IgD-negative memory B cell (primary cell): ENCODE data around the gene NAT10. TPM values are rescaled to one million over a fixed set of nuclear protein-coding genes. Genes with fewer than 3 reads are reported as not detected.
"Not testable (repeated sequence)": the region's sequence is repeated elsewhere in the genome, so short reads cannot be mapped to it uniquely, and the experiment has no call there.

ENCODE experiments used
- H3K27ac Mint-ChIP-seq, 3 donors: one replicate each; pipeline ENCODE4 v1.8.0; 2020 to 2022; ENCODE audit warnings: mild to moderate bottlenecking in 3 of 3, mixed read lengths in 3 of 3, moderate library complexity in 1 of 3
- H3K27me3 Mint-ChIP-seq: one replicate; pipeline ENCODE4 v1.8.0; 2021; ENCODE audit warnings: mixed read lengths
- H3K36me3 Mint-ChIP-seq: one replicate; pipeline ENCODE4 v1.8.0; 2020; ENCODE audit warnings: mild to moderate bottlenecking, mixed read lengths
- H3K4me1 Mint-ChIP-seq, 3 donors: one replicate each; pipeline ENCODE4 v1.8.0; 2020 to 2022; ENCODE audit warnings: mixed read lengths in 3 of 3, mild to moderate bottlenecking in 1 of 3
- H3K4me3 Mint-ChIP-seq, 4 donors: one replicate each; pipeline ENCODE4 v1.8.0; 2020 to 2022; ENCODE audit warnings: mild to moderate bottlenecking in 4 of 4, mixed read lengths in 4 of 4, moderate library complexity in 3 of 4
- H3K9me3 Mint-ChIP-seq, 3 donors: one replicate each; pipeline ENCODE4 v1.8.0; 2020 to 2021; ENCODE audit warnings: mixed read lengths in 3 of 3, mild to moderate bottlenecking in 1 of 3
- polyA plus RNA-seq: library from polyadenylated mRNA; unstranded; fragments of 300-500 nt; fragmentation: Illumina TruSeq; gene quantifications from one replicate; pipeline ENCODE4 v1.2.3, GENCODE V29; 2021

The NAT10 gene
- polyA plus RNA-seq, 1 donor from 2014 or later, result 35.7 TPM

GRCh38 chr11:34180040-34180813 lies 74.8 kb downstream of the NAT10 start:
- Mint-ChIP-seq H3K27ac (no peak overlapping the region), H3K27me3 (no peaks in the 10 kb centered on the region), H3K4me1 (peaks cover 0 to 6% (median 2%) of the 10 kb centered on the region in 3 donors), H3K4me3 (no peak overlapping the region), H3K9me3 (no peaks in the 10 kb centered on the region), H3K36me3 (no peaks in the 10 kb centered on the region)

DNA sequence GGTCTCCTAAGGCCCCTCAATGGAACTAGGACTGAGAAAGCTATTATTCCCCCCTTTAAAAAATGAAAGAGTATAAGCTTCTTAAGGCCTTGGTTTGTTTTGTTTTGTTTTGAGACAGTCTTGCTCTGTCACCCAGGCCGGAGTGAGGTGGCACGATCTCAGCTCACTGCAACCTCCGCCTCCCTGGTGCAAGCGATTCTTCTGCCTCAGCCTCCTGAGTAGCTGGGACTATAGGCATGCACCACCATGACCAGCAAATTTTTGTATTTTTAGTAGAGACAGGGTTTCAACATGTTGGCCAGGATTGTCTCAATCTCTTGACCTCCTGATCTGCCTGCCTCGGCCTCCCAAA lies 75.4 kb downstream of the NAT10 start:
- not testable (repeated sequence) for H3K9me3 Mint-ChIP-seq, H3K36me3 Mint-ChIP-seq, H3K4me1 Mint-ChIP-seq, H3K27me3 Mint-ChIP-seq, H3K27ac Mint-ChIP-seq, H3K4me3 Mint-ChIP-seq

- Mint-ChIP-seq H3K36me3 (no peaks in the 10 kb centered on the region), H3K27me3 (no peaks in the 10 kb centered on the region), H3K9me3 (no peaks in the 10 kb centered on the region), H3K27ac (no peak overlapping the region), H3K4me1 (peaks cover 0 to 2% (median under 1%) of the 10 kb centered on the region in 3 donors), H3K4me3 (no peak overlapping the region)
Observed at GRCh38 chr11:34181251-34181650, 75.8 kb downstream of the NAT10 start.

GRCh38 chr11:34181856-34182405 lies 76.5 kb downstream of the NAT10 start:
- no peaks in the 10 kb centered on the region for H3K36me3 Mint-ChIP-seq
- no peak overlapping the region for H3K27ac Mint-ChIP-seq
- no peaks in the 10 kb centered on the region for H3K27me3 Mint-ChIP-seq
- H3K4me3 Mint-ChIP-seq, result no peak overlapping the region
- H3K9me3 Mint-ChIP-seq, result no peaks in the 10 kb centered on the region
- peaks cover 0 to 2% (median 0%) of the 10 kb centered on the region in 3 donors for H3K4me1 Mint-ChIP-seq

DNA sequence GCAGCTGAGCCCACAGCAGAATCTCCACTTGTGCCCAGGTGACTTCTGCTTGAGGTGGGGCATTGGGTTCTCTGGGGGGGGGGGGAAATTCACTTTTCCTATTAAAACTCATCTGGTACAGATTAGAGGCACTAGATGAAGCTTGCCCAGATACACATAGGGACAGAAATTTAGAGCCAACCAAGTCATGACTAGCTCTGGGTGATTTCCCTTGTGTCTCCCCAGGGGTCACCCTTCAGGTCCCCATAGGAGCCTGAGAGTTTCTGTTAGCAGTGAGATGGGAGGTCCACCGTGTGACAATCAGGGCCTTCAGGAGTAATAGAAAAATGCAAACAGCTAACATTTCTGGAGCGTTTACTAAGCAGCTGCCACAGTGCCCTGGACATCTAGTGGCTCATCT lies 77.0 kb downstream of the NAT10 start:
- peaks cover 0 to 2% (median 0%) of the 10 kb centered on the region in 3 donors for H3K4me1 Mint-ChIP-seq
- no peak overlapping the region for H3K27ac Mint-ChIP-seq
- H3K27me3 Mint-ChIP-seq, result no peaks in the 10 kb centered on the region
- no peak overlapping the region for H3K4me3 Mint-ChIP-seq
- H3K9me3 Mint-ChIP-seq, result no peaks in the 10 kb centered on the region
- no peaks in the 10 kb centered on the region for H3K36me3 Mint-ChIP-seq

- Mint-ChIP-seq H3K27me3 (no peaks in the 10 kb centered on the region), H3K9me3 (no peaks in the 10 kb centered on the region), H3K36me3 (no peaks in the 10 kb centered on the region), H3K4me3 (no peak overlapping the region), H3K4me1 (no peaks in the 10 kb centered on the region), H3K27ac (no peak overlapping the region)
Observed at GRCh38 chr11:34182921-34183685, 77.7 kb downstream of the NAT10 start.

DNA sequence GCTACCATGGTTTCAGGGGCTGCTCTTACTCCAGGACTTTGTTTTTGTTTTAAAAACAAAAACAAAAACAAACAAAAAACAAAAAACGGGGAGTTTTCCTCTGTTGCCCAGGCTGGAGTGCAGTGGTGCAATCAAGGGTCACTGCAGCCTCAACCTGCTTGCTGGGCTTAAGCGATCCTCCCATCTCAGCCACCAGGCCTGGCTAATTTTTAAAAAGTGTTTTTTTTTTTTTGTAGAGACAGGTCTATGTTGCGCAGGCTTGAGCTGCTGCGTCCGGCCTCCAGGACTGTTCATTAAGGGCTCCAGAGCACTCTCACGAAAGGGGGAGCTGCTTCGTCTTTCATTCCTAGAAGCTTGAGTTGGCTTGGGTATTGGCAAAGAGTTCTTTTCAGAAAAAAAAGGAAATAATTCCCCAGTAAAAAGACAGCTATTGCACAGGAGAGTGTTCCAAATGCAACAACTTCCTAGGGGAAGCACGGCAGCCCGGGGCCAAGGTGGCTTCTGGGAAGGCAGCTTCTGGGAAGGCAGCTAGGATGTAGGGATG lies 78.5 kb downstream of the NAT10 start:
- H3K4me3 Mint-ChIP-seq, result no peak overlapping the region
- H3K4me1 Mint-ChIP-seq, result no peaks in the 10 kb centered on the region
- H3K27me3 Mint-ChIP-seq, result no peaks in the 10 kb centered on the region
- H3K9me3 Mint-ChIP-seq, result no peaks in the 10 kb centered on the region
- H3K36me3 Mint-ChIP-seq, result no peaks in the 10 kb centered on the region
- H3K27ac Mint-ChIP-seq, result no peak overlapping the region

DNA sequence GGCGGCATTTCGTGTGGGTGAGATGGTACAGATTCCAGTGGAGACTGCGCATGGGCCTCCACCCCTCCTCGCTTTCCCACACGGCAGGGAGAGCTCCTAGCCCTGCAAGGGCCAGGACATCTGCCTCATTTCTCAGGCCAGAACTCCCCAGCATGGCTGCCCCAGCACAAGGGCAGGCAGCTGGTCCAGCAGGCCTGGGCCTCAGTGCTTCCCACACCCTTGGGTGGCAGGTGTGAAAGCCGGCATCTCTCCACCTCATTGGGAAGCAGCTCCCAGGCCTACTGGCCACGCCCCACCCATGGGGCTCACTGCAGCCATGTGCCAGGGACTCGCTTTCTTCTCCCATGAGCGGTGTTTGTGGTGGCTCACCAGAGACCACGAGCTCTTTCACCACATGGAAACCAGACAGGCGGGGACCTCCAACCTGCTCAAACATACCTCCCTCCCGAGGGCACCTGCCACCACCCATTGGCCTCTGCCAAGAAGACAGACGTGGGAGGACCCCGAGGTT lies 79.1 kb downstream of the NAT10 start:
- Mint-ChIP-seq H3K9me3 (no peaks in the 10 kb centered on the region), H3K4me3 (no peak overlapping the region), H3K27ac (no peak overlapping the region), H3K4me1 (peaks cover 0 to under 1% (median 0%) of the 10 kb centered on the region in 3 donors), H3K27me3 (no peaks in the 10 kb centered on the region), H3K36me3 (no peaks in the 10 kb centered on the region)

- no peaks in the 10 kb centered on the region for H3K36me3 Mint-ChIP-seq
- no peak overlapping the region for H3K27ac Mint-ChIP-seq
- peaks cover 4 to 6% (median 5%) of the 10 kb centered on the region in 3 donors for H3K4me1 Mint-ChIP-seq
- H3K27me3 Mint-ChIP-seq, result no peaks in the 10 kb centered on the region
- H3K4me3 Mint-ChIP-seq, result no peak overlapping the region
- H3K9me3 Mint-ChIP-seq, result peaks cover 0 to 1% (median 0%) of the 10 kb centered on the region in 3 donors
Observed at GRCh38 chr11:34185926-34186841, 80.8 kb downstream of the NAT10 start.

GRCh38 chr11:34188181-34188580 lies 82.8 kb downstream of the NAT10 start:
- H3K27ac Mint-ChIP-seq, result no peak overlapping the region

GRCh38 chr11:34189191-34189590 lies 83.8 kb downstream of the NAT10 start:
- Mint-ChIP-seq H3K27me3 (no peaks in the 10 kb centered on the region), H3K9me3 (peaks cover 0 to 1% (median 0%) of the 10 kb centered on the region in 3 donors)

More at GRCh38 chr11:34188181-34188580, 82.8 kb downstream of the NAT10 start:
- Mint-ChIP-seq H3K27me3 (no peaks in the 10 kb centered on the region), H3K4me1 (peaks cover 4 to 6% (median 5%) of the 10 kb centered on the region in 3 donors), H3K9me3 (peaks cover 0 to 1% (median 0%) of the 10 kb centered on the region in 3 donors), H3K4me3 (no peak overlapping the region), H3K36me3 (no peaks in the 10 kb centered on the region)

DNA sequence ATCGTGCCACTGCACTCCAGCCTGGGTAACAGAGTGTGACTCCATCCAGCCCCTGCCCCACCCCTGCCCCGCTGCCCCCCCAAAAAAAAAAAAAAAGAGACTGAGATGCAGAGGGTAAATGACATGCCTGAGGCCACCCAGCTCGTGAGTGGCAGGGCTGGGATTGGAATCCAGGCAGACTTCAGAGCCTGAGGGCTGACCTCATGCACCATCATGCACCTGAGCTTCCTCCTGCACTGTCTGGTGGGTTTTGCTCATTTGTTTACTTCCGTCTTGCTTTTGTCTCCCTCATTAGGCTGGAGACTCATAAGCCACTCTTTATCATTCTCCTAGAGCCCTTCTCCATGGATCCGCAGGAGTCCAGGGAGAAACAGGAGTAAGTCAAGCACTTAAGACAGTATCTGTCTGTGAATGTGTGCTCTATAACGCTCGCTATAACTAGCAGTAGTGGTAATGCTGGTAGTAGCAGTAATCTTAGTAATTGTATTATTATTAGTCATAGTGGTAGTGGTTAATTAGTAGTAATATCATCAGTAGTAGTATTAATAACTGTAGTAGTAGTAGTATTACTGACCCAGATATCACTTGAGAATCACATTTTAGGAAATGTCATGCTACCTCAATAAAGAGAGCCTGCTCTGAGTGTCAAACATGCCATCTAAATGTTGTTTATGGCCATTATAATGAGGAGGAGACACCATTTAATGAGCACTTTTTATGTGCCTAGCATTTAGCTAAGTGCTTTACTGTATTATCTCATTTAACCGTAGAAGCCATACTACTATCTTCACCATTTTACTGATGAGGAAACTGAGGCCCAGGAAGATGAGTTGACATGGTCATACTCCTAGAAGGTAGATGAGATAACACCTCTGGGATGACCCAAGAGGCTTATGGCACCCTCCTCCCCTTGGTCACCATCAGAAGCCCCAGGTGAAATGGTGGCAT lies 85.0 kb downstream of the NAT10 start:
- peaks cover 0 to 1% (median 0%) of the 10 kb centered on the region in 3 donors for H3K9me3 Mint-ChIP-seq
- no peaks in the 10 kb centered on the region for H3K36me3 Mint-ChIP-seq
- H3K27me3 Mint-ChIP-seq, result no peaks in the 10 kb centered on the region
- peak overlapping the region in 2 of 4 donors; percentile 60 to 92 for H3K4me3 Mint-ChIP-seq
- H3K27ac Mint-ChIP-seq, result no peak overlapping the region
- peaks cover 4 to 6% (median 5%) of the 10 kb centered on the region in 3 donors for H3K4me1 Mint-ChIP-seq

More at GRCh38 chr11:34189191-34189590, 83.8 kb downstream of the NAT10 start:
- H3K27ac Mint-ChIP-seq, result peak overlapping the region in 1 of 3 donors; percentile 50
- peaks cover 4 to 6% (median 5%) of the 10 kb centered on the region in 3 donors for H3K4me1 Mint-ChIP-seq
- no peak overlapping the region for H3K4me3 Mint-ChIP-seq
- no peaks in the 10 kb centered on the region for H3K36me3 Mint-ChIP-seq

DNA sequence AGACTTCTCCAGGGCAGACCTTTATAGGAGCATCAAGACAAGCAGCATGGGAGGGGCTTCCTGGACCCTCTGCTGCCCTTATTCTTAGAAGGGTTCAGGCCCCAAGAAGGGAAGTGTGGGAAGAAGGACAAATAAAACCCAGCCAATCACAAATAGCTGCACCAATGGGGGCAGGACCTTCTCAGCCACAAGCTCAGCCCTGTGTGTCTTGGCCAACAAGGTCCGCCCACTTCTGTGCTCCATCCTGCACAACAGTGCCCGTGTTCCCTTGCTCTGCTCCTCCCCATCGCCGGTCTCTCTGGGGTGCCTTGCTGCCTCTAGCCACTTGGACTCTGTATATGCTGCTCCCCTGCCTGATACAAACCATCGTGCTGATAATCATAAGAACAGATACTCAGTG lies 86.1 kb downstream of the NAT10 start:
- no peak overlapping the region for H3K4me3 Mint-ChIP-seq
- H3K9me3 Mint-ChIP-seq, result peaks cover 0 to 1% (median 0%) of the 10 kb centered on the region in 3 donors
- peak overlapping the region in 1 of 3 donors; percentile 6 for H3K27ac Mint-ChIP-seq
- H3K36me3 Mint-ChIP-seq, result no peaks in the 10 kb centered on the region
- H3K4me1 Mint-ChIP-seq, result peaks cover 4 to 6% (median 5%) of the 10 kb centered on the region in 3 donors
- no peaks in the 10 kb centered on the region for H3K27me3 Mint-ChIP-seq
